Measurements from ENCODE around the gene RPL3. TPM values are rescaled to one million over a fixed set of nuclear protein-coding genes. Genes with fewer than 3 reads are reported as not detected.

The RPL3 gene
- polyA plus RNA-seq, 1 donor from 2014 or later = 1,527 TPM

GRCh38 chr22:39296981-39297489 lies 22.4 kb downstream of the RPL3 start:
- Histone ChIP-seq H2AFZ (ENCODE audit: low read depth, low read length) (no peak overlapping the region), H3K36me3 (ENCODE audit: insufficient read depth, low read length) (no peaks in the 10 kb centered on the region), H3K9ac (ENCODE audit: low read length) (no peak overlapping the region), H3K79me2 (replicated peaks; ENCODE audit: insufficient read depth, low read length) (no peaks in the 10 kb centered on the region), H3K9me3 (ENCODE audit: low read length) (no peaks in the 10 kb centered on the region), H3K27ac (ENCODE audit: low read length) (no peak overlapping the region), H4K20me1 (ENCODE audit: insufficient read depth) (no peaks in the 10 kb centered on the region), H3F3A (ENCODE audit: insufficient read depth, low read length, poor library complexity, severe bottlenecking) (no peaks in the 10 kb centered on the region), H3K4me2 (ENCODE audit: low read length) (no peak overlapping the region), H3K4me3 (ENCODE audit: low read length) (no peak overlapping the region), H3K9me2 (ENCODE audit: insufficient read depth, low read length) (no peaks in the 10 kb centered on the region), H3K27me3 (ENCODE audit: insufficient read depth, low read depth, low read length) (no peaks in the 10 kb centered on the region)
- TF ChIP-seq SMC3 (conservative IDR thresholded peaks at IDR 0.05; ENCODE audit: poor library complexity) (no peak), POLR2AphosphoS5 (IDR thresholded peaks at IDR 0.05) (no peak), TAF1 (IDR thresholded peaks at IDR 0.05; ENCODE audit: low read depth) (no peak), MXI1 (conservative IDR thresholded peaks at IDR 0.05; ENCODE audit: poor library complexity, severe bottlenecking) (no peak), EZH2 (IDR thresholded peaks at IDR 0.05; ENCODE audit: borderline replicate concordance, insufficient read depth, low read length, poor library complexity, severe bottlenecking) (no peak), REST (IDR thresholded peaks at IDR 0.05; ENCODE audit: borderline replicate concordance) (no peak), EP300 (conservative IDR thresholded peaks at IDR 0.05; ENCODE audit: poor library complexity, severe bottlenecking) (no peak), RAD21 (conservative IDR thresholded peaks at IDR 0.05) (no peak)
- TF ChIP-seq, protein P1, sequence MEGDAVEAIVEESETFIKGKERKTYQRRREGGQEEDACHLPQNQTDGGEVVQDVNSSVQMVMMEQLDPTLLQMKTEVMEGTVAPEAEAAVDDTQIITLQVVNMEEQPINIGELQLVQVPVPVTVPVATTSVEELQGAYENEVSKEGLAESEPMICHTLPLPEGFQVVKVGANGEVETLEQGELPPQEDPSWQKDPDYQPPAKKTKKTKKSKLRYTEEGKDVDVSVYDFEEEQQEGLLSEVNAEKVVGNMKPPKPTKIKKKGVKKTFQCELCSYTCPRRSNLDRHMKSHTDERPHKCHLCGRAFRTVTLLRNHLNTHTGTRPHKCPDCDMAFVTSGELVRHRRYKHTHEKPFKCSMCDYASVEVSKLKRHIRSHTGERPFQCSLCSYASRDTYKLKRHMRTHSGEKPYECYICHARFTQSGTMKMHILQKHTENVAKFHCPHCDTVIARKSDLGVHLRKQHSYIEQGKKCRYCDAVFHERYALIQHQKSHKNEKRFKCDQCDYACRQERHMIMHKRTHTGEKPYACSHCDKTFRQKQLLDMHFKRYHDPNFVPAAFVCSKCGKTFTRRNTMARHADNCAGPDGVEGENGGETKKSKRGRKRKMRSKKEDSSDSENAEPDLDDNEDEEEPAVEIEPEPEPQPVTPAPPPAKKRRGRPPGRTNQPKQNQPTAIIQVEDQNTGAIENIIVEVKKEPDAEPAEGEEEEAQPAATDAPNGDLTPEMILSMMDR (IDR thresholded peaks at IDR 0.05; ENCODE audit: poor library complexity, severe bottlenecking) = no peak

GRCh38 chr22:39296535-39296934 lies 22.9 kb downstream of the RPL3 start:
- H2AFZ ChIP-seq (ENCODE audit: low read depth, low read length) = no peak overlapping the region
- H3K9ac ChIP-seq (ENCODE audit: low read length) = no peak overlapping the region
- H3K79me2 ChIP-seq (replicated peaks; ENCODE audit: insufficient read depth, low read length) = no peaks in the 10 kb centered on the region
- no peaks in the 10 kb centered on the region for H4K20me1 ChIP-seq (ENCODE audit: insufficient read depth)
- no peak overlapping the region for H3K4me3 ChIP-seq (ENCODE audit: low read length)
- no peaks in the 10 kb centered on the region for H3K36me3 ChIP-seq (ENCODE audit: insufficient read depth, low read length)
- H3K27me3 ChIP-seq (ENCODE audit: insufficient read depth, low read depth, low read length) = no peaks in the 10 kb centered on the region
- no peak for TF ChIP-seq EZH2 (IDR thresholded peaks at IDR 0.05; ENCODE audit: borderline replicate concordance, insufficient read depth, low read length, poor library complexity, severe bottlenecking)
- TF ChIP-seq EP300 (conservative IDR thresholded peaks at IDR 0.05; ENCODE audit: poor library complexity, severe bottlenecking) = no peak
- no peak for TF ChIP-seq RAD21 (conservative IDR thresholded peaks at IDR 0.05)
- TF ChIP-seq MXI1 (conservative IDR thresholded peaks at IDR 0.05; ENCODE audit: poor library complexity, severe bottlenecking) = no peak
- TF ChIP-seq, protein P1 (IDR thresholded peaks at IDR 0.05; ENCODE audit: poor library complexity, severe bottlenecking) = no peak
- no peak for TF ChIP-seq POLR2AphosphoS5 (IDR thresholded peaks at IDR 0.05)
- no peak for TF ChIP-seq SMC3 (conservative IDR thresholded peaks at IDR 0.05; ENCODE audit: poor library complexity)
- TF ChIP-seq REST (IDR thresholded peaks at IDR 0.05; ENCODE audit: borderline replicate concordance) = no peak
- TF ChIP-seq TAF1 (IDR thresholded peaks at IDR 0.05; ENCODE audit: low read depth) = no peak
- H3F3A ChIP-seq (ENCODE audit: insufficient read depth, low read length, poor library complexity, severe bottlenecking) = no peaks in the 10 kb centered on the region
- no peaks in the 10 kb centered on the region for H3K9me3 ChIP-seq (ENCODE audit: low read length)
- H3K4me2 ChIP-seq (ENCODE audit: low read length) = no peak overlapping the region
- H3K27ac ChIP-seq (ENCODE audit: low read length) = no peak overlapping the region
- no peaks in the 10 kb centered on the region for H3K9me2 ChIP-seq (ENCODE audit: insufficient read depth, low read length)
